Endodermal cell (in vitro differentiated cells): ENCODE data around the gene MAPK7. TPM values are rescaled to one million over a fixed set of nuclear protein-coding genes. Genes with fewer than 3 reads are reported as not detected.

Experiments used
- DNase-seq: peaks from one replicate; pipeline ENCODE4 v3.0.0-alpha.2; 2017
- H3K27ac ChIP-seq: 2 replicates; pipeline ENCODE4 v1.5.1; 2013; ENCODE audit warnings: mild to moderate bottlenecking, low read depth, low read length, moderate library complexity
- H3K27me3 ChIP-seq: 2 replicates; pipeline ENCODE4 v1.6.1; 2013; ENCODE audit warnings: mild to moderate bottlenecking, low read length, moderate library complexity; ENCODE audit not compliant: insufficient read depth, control insufficient read depth, poor library complexity, severe bottlenecking
- H3K36me3 ChIP-seq: 2 replicates; pipeline ENCODE4 v1.7.0; 2013; ENCODE audit warnings: mild to moderate bottlenecking, low read length, moderate library complexity; ENCODE audit not compliant: control insufficient read depth, insufficient read depth
- H3K4me1 ChIP-seq: one replicate; pipeline ENCODE4 v1.7.0; 2013; ENCODE audit warnings: low read length; ENCODE audit not compliant: control insufficient read depth, insufficient read depth
- H3K4me3 ChIP-seq: 2 replicates; pipeline ENCODE4 v1.5.1; 2013; ENCODE audit warnings: mild to moderate bottlenecking, low read length, moderate library complexity
- H3K9ac ChIP-seq: 2 replicates; pipeline ENCODE4 v1.6.1; 2013; ENCODE audit warnings: mild to moderate bottlenecking, low read length, moderate library complexity; ENCODE audit not compliant: poor library complexity, severe bottlenecking; ENCODE audit errors: extremely low read depth
- H3K9me3 ChIP-seq: 2 replicates; pipeline ENCODE4 v1.6.1; 2013; ENCODE audit warnings: mild to moderate bottlenecking, low read length, moderate library complexity; ENCODE audit not compliant: control insufficient read depth
- H3K27ac Mint-ChIP-seq: 2 replicates; pipeline ENCODE4 v1.8.0; 2020; ENCODE audit warnings: mixed read lengths
- H3K27me3 Mint-ChIP-seq: 2 replicates; pipeline ENCODE4 v1.8.0; 2021; ENCODE audit warnings: mild to moderate bottlenecking, mixed read lengths; ENCODE audit not compliant: insufficient read depth
- H3K36me3 Mint-ChIP-seq: 2 replicates; pipeline ENCODE4 v1.8.0; 2020; ENCODE audit warnings: low read depth, mixed read lengths
- H3K4me1 Mint-ChIP-seq: 2 replicates; pipeline ENCODE4 v1.8.0; 2020; ENCODE audit warnings: mixed read lengths
- H3K4me3 Mint-ChIP-seq: 2 replicates; pipeline ENCODE4 v1.8.0; 2020; ENCODE audit warnings: mild to moderate bottlenecking, moderate library complexity, mixed read lengths
- H3K9me3 Mint-ChIP-seq: 2 replicates; pipeline ENCODE4 v1.8.0; 2020; ENCODE audit warnings: mild to moderate bottlenecking, mixed read lengths
- WGBS, 2 experiments: methylation state at CpG; one replicate each; pipeline versions ENCODE4 v1.1.5 to v1.1.7; 2013; ENCODE audit warnings: missing lambda C conversion rate in 2 of 2, mixed read lengths in 1 of 2; ENCODE audit not compliant: insufficient coverage in 1 of 2, insufficient read length in 1 of 2; 5-methylcytosine and 5-hydroxymethylcytosine counted together
- total RNA-seq, 2 donors: library from RNA; stranded (reverse); fragmentation: NEBNext Ultra II Directional in 1 of 2; extraction: Animal tissue kit (Norgen Biotek cat#: 25700) in 1 of 2; gene quantifications; 2 replicates in 1 of 2; 3 replicates in 1 of 2; pipeline ENCODE4 v1.2.1, GENCODE V29; 2021
- TF ChIP-seq, protein P1 (sequence below): fragments of 200-600 bp; sonication (generic); conservative IDR thresholded peaks from 2 replicates; pipeline ENCODE4 v1.5.0; 2021; ENCODE audit warnings: antibody characterized with exemption, mild to moderate bottlenecking

The MAPK7 gene
- total RNA-seq, 2 donors from 2014 or later, result 33.3 to 53.4 TPM

GRCh38 chr17:19410091-19410490 is 31.8 kb downstream of the MAPK7 start:
- WGBS, 2 experiments, result 95 to 100% methylated on average over 3 to 6 of the region's 6 CpGs
- TF ChIP-seq, protein P1, sequence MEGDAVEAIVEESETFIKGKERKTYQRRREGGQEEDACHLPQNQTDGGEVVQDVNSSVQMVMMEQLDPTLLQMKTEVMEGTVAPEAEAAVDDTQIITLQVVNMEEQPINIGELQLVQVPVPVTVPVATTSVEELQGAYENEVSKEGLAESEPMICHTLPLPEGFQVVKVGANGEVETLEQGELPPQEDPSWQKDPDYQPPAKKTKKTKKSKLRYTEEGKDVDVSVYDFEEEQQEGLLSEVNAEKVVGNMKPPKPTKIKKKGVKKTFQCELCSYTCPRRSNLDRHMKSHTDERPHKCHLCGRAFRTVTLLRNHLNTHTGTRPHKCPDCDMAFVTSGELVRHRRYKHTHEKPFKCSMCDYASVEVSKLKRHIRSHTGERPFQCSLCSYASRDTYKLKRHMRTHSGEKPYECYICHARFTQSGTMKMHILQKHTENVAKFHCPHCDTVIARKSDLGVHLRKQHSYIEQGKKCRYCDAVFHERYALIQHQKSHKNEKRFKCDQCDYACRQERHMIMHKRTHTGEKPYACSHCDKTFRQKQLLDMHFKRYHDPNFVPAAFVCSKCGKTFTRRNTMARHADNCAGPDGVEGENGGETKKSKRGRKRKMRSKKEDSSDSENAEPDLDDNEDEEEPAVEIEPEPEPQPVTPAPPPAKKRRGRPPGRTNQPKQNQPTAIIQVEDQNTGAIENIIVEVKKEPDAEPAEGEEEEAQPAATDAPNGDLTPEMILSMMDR, result no peak
- peaks cover 6% of the 10 kb centered on the region for H3K4me1 Mint-ChIP-seq
- DNase-seq, result no peak
- H3K9me3 Mint-ChIP-seq, result no peaks in the 10 kb centered on the region
- Histone ChIP-seq H3K27me3 (no peaks in the 10 kb centered on the region), H3K9me3 (no peaks in the 10 kb centered on the region), H3K36me3 (no peaks in the 10 kb centered on the region), H3K4me3 (no peak overlapping the region), H3K4me1 (no peaks in the 10 kb centered on the region), H3K9ac (no peak overlapping the region), H3K27ac (no peak overlapping the region)
- no peak overlapping the region for H3K27ac Mint-ChIP-seq
- H3K36me3 Mint-ChIP-seq, result no peaks in the 10 kb centered on the region
- H3K4me3 Mint-ChIP-seq, result no peak overlapping the region
- H3K27me3 Mint-ChIP-seq, result no peaks in the 10 kb centered on the region

- peaks cover 6% of the 10 kb centered on the region for H3K4me1 Mint-ChIP-seq
- H3K27ac ChIP-seq, result no peak within 1 kb of the TSS
- H3K4me3 Mint-ChIP-seq, result no peak within 1 kb of the TSS
- 35 to 65% methylated on average over 14 to 23 of the region's 23 CpGs for WGBS, 2 experiments
- no peak within 1 kb of the TSS for H3K9ac ChIP-seq
- H3K27me3 ChIP-seq, result no peaks in the 10 kb centered on the region
- H3K4me3 ChIP-seq, result no peak within 1 kb of the TSS
- H3K9me3 ChIP-seq, result no peaks in the 10 kb centered on the region
- H3K36me3 ChIP-seq, result no peaks in the 10 kb centered on the region
- peak; percentile 75 for DNase-seq
- H3K27ac Mint-ChIP-seq, result no peak within 1 kb of the TSS
- TF ChIP-seq, protein P1, result no peak
- H3K36me3 Mint-ChIP-seq, result no peaks in the 10 kb centered on the region
- no peaks in the 10 kb centered on the region for H3K4me1 ChIP-seq
- no peaks in the 10 kb centered on the region for H3K9me3 Mint-ChIP-seq
- no peaks in the 10 kb centered on the region for H3K27me3 Mint-ChIP-seq
Observed at GRCh38 chr17:19410875-19411620, 32.8 kb downstream of the MAPK7 start, which contains the start of gene RNF112. Gene RNF112, plus strand, starts transcription at chr17:19411232. Its CDS starts 177 bp downstream, at chr17:19411409.

DNA sequence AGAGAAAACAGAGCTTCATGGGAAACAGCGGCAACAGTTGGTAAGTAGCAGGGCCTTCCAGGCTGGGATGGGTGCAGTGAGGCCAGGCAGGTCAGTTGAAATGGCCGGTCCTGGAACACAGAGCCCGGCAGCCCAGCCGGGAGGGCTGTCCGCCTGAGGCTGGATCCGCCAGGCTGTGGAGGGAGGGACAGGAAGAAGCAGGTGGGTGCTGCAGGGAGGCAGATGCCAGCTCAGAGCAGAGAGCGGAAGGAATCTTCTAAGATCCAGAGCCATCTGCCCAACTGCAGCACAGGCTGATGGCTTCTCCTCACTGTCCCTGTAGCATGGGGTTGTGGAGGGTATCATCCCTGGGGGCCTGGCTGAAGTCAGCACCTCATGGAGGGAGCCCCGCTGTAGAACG is 33.3 kb downstream of the MAPK7 start:
- Histone ChIP-seq H3K36me3 (no peaks in the 10 kb centered on the region), H3K27me3 (no peaks in the 10 kb centered on the region), H3K4me1 (no peaks in the 10 kb centered on the region), H3K9ac (no peak overlapping the region), H3K27ac (no peak overlapping the region), H3K9me3 (no peaks in the 10 kb centered on the region), H3K4me3 (no peak overlapping the region)
- Mint-ChIP-seq H3K36me3 (no peaks in the 10 kb centered on the region), H3K27ac (no peak overlapping the region), H3K4me1 (peaks cover 6% of the 10 kb centered on the region), H3K27me3 (no peaks in the 10 kb centered on the region), H3K4me3 (no peak overlapping the region), H3K9me3 (no peaks in the 10 kb centered on the region)
- WGBS, 2 experiments, result 87 to 94% methylated on average over 7 to 9 of the region's 9 CpGs
- peak; percentile 53 for DNase-seq
- TF ChIP-seq, protein P1, result no peak
